GM10266 (cell line): ENCODE results near the gene RHBDL2.

Experiments
- DNase-seq: peaks from one replicate; pipeline ENCODE4 v3.0.0; 2012; ENCODE audit errors: extremely low spot score
- TF ChIP-seq, protein P1 (sequence below): IDR thresholded peaks from 2 replicates; pipeline ENCODE4 v1.5.1; 2012; ENCODE audit warnings: mild to moderate bottlenecking, low read depth; ENCODE audit not compliant: control insufficient read depth, insufficient read depth; ENCODE audit errors: missing control alignments

RHBDL2 gene

DNA sequence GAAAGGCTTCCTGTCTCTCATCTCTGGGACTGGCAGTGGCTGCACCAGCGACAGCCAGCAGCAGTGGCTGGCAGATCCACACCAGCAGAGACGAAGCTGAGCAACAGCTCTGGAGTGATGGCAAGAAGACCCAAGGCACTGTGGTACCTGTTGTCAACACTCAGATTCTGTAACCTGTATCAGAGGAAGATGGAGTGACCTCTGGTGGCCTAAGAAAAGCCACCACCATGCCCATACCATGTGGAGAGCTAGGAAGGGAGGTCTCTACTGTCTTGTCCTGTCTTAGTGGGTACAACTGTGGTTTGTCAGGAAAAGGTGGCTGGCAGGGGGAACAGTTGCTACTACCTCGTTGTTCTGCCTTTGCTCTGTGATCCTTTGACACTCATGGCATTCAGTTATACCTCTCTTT, 22.5 kb upstream of the RHBDL2 start:
- TF ChIP-seq, protein P1, sequence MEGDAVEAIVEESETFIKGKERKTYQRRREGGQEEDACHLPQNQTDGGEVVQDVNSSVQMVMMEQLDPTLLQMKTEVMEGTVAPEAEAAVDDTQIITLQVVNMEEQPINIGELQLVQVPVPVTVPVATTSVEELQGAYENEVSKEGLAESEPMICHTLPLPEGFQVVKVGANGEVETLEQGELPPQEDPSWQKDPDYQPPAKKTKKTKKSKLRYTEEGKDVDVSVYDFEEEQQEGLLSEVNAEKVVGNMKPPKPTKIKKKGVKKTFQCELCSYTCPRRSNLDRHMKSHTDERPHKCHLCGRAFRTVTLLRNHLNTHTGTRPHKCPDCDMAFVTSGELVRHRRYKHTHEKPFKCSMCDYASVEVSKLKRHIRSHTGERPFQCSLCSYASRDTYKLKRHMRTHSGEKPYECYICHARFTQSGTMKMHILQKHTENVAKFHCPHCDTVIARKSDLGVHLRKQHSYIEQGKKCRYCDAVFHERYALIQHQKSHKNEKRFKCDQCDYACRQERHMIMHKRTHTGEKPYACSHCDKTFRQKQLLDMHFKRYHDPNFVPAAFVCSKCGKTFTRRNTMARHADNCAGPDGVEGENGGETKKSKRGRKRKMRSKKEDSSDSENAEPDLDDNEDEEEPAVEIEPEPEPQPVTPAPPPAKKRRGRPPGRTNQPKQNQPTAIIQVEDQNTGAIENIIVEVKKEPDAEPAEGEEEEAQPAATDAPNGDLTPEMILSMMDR = peak; percentile 41
- no peak for DNase-seq

DNA sequence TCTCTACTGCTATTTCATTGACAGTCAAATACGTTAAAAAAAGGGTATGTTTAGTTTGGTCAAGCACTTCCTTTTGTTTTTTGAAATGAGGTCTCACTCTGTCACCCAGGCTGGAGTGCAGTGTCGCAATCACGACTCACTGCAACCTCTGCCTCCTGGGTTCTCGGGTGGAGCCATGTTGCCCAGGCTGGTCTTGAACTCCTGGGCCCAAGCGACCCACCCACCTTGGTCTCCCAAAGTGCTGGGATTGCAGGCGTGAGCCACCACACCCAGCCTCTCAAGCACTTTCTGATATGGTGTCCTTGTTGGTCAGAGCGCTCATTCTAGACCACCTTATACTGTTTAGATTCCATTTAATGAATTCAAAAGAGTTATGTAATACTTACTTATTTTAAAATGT, 20.9 kb upstream of the RHBDL2 start:
- TF ChIP-seq, protein P1 = no peak
- DNase-seq = no peak

DNA sequence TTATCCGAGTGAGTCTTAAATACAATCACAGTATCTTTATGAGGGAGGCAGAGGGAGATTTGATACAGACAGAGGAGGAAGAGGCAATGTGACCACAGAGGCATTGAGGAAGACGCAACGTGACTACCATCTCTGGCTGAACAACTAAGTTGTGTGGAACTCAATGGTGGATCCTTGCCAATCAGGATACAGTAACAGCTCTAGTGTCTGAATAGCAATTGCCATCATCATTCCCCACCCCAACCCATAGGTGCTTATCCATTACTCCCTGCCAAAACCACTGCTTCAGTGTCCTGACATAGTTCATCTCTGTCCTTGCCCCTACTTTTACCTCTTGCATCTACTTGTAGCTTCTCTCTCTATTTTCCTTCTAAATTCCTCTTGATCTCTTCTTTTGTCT, 20.5 kb upstream of the RHBDL2 start:
- DNase-seq = no peak
- TF ChIP-seq, protein P1 = no peak

GRCh38 chr1:38958967-38959366, 17.3 kb upstream of the RHBDL2 start:
- TF ChIP-seq, protein P1 = no peak
- DNase-seq = no peak

GRCh38 chr1:38953433-38953860, 11.8 kb upstream of the RHBDL2 start:
- TF ChIP-seq, protein P1 = no peak
- no peak for DNase-seq

- TF ChIP-seq, protein P1 = no peak
- no peak for DNase-seq
Observed at GRCh38 chr1:38950553-38950952, 8.9 kb upstream of the RHBDL2 start.

DNA sequence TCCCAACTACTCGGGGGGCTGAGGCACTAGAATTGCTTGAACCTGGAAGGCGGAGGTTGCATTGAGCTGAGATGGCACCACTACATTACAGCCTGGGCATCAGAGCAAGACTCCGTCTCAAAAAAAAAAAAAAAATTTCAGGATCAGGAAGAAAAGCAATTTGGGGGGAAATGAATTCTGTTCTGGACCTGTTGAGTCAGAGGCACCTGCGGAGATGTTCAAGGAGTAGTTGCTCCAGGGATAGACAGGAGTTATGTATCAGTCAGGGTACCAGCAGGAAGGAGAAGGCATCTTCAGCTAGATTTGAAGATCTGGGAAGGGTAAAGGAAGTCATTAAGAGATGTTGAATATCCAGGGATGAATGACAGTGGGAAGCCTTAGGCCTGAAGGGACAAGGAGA, 2.9 kb upstream of the RHBDL2 start:
- DNase-seq = no peak
- TF ChIP-seq, protein P1 = no peak
